ENCODE data around the gene TSSK6. TPM values are rescaled to one million over a fixed set of nuclear protein-coding genes. Genes with fewer than 3 reads are reported as not detected.

Gene TSSK6
- total RNA-seq, 1 donor from 2014 or later: 3.3 TPM

DNA sequence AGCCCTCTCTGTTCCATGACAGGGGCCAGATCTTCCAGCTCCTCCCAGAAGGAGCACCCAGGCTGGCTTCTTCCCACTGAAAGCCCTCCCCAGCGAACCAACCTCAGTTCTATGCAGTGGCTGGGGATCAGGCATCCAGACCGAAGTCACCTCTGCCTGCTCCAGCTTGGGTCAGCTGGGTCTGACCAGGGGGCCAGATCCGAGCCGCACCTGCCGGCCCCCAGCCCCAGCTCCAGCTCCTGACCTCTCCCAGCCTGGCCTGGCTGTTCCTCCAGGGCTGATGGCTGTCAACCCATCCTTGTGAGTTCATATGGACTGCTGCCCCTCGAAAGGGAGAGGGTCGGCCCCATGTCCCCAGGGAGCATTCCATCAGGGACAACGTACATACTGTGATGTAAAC is 8.0 kb downstream of the TSSK6 start:
- intact Hi-C loops (cut with micrococcal nuclease): no loop called here

GRCh38 chr19:19506592-19506991 is 8.8 kb downstream of the TSSK6 start:
- intact Hi-C loops (cut with micrococcal nuclease): no loop called here

GRCh38 chr19:19505669-19506326 is 9.6 kb downstream of the TSSK6 start:
- intact Hi-C loops (cut with micrococcal nuclease): no loop called here

DNA sequence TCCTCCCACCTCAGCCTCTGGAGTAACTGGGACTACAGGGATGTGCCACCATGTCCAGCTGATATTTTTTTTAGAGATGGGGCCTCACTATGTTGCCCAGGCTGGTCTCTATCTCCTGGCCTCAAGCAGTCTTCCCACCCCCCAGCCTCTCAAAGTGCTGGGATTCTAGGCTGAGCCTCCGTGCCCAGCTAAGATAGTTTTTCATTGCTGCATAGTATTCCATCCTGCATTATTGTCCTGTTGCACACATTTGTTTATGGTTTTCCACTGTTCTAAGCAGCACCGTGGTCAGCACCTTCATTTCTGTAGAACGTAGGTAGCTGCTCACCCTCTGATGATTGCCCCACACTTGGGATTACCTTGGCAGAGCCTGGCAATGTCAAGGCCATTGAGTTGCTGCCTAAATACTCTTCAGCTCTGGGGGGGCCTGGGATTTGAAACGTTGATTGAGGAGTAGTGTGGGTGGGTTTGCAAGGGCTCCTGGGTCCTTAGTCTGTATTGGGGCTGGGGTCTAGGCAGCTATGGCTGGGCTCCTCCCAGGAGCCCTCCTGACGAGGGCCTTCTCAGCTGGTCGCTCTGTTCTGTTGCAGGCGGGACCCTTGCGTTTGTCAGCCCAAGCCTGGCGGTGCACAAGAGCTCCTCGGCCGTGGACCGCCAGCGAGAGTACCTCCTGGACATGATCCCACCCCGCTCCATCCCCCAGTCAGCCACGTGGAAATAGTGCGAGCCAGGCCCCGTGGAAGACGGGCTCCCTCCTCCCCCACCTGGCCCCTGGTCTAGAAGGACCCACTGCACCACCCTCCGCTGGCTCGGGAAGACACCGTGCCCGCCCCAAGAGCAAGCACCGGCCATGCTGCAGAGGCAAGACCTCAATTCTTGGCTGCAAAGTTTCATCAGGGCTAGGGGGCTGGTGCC is 10.3 kb downstream of the TSSK6 start:
- intact Hi-C loops (cut with micrococcal nuclease): no loop called here

- intact Hi-C loops (cut with micrococcal nuclease): no loop called here
These were observed 12.3 kb downstream of the TSSK6 start for GRCh38 chr19:19502808-19503602.

DNA sequence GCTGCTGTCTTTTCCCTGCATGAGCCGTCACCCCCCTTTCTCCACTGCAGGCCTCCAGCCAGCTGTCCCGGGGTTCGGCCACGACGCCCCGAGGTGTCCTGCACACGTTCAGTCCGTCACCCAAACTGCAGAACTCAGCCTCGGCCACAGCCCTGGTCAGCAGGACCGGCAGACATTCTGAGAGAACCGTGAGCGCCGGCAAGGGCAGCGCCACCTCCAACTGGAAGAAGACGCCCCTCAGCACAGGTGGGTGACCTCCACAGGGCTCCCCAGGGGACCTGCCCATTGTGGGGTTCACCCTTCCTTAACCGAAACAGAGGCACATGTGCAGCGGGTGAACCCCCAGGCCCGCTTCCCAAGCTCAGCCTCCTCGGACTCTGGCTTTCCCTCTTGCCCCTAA is 13.1 kb downstream of the TSSK6 start:
- intact Hi-C loops (cut with micrococcal nuclease): no loop called here

DNA sequence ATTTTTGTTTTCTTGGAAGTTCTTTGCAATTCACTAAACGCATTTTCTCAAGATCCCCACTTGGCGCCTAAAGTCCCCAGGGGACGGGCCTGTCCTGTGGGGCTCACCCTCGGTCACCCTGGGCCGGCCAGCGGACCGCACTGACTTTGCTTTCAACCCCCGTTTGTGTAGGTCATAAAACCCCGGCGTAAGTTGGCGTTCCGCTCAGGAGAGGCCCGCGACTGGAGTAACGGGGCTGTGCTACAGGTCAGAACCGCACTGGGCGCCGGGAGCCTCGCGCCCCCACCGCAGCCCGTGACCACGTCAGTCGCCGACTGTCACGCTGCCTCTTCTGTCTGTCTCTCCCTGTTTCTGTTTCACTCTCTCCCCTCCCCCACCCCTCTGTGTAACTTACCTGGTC is 13.6 kb downstream of the TSSK6 start:
- intact Hi-C loops (cut with micrococcal nuclease): no loop called here

DNA sequence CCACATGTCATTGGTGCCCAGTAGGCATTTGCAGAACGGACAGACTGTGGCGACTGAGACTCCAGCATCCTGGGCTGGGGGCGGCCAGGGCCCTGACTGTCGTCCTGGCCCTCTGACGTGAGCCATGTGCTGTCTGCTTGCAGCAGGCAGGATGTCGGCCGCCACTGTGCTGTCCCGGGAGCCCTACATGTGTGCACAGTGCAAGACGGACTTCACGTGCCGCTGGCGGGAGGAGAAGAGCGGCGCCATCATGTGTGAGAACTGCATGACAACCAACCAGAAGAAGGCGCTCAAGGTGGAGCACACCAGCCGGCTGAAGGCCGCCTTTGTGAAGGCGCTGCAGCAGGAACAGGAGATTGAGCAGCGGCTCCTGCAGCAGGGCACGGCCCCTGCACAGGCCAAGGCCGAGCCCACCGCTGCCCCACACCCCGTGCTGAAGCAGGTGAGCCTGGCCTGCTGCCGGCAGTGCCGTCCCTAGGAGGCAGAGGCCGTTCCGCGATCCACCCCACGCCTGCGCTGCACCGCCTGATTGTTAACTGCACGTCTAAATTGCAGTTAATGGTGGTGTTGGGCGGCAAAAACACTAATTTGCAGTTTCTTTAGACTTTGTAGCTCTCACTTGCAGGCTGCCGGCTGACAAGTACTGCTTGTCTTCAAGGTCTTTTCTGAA is 14.2 kb downstream of the TSSK6 start:
- intact Hi-C loops (cut with micrococcal nuclease): no loop called here

DNA sequence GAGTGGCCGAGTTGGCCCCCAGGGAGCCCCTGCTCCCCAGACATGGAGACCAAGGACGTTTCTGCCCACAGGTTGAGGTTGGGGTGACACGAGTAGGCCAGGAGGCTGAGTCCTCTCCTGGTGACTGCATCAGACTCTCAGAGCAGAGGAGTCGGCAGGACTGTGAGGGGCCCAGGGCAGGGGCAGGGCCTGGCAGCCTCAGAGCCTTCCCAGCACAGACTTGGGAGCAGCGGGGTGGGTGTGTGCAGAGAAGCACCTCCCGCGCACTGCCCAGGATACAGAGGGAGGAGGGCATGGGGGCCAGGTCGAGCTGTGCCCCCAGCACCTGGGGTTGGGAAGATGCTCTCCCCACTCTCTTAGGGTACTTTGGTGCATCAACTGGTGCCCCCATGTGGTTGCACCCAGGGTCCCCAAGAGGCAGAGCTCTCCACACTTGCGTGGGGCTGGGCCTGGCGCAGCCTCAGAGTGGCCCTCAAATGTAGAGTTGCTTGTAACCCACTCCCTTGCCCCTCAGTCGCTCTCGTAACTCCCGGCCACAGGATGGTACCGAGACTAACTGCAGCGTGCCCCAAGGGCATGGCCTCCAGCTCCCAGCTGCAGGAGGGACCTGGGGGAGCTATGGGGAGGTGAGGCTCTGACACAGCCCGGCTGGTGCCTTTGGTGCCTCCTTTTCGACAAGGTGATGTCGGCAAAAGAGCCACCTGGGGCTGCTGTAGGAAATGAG is 15.9 kb downstream of the TSSK6 start:
- intact Hi-C loops (cut with micrococcal nuclease): no loop called here

DNA sequence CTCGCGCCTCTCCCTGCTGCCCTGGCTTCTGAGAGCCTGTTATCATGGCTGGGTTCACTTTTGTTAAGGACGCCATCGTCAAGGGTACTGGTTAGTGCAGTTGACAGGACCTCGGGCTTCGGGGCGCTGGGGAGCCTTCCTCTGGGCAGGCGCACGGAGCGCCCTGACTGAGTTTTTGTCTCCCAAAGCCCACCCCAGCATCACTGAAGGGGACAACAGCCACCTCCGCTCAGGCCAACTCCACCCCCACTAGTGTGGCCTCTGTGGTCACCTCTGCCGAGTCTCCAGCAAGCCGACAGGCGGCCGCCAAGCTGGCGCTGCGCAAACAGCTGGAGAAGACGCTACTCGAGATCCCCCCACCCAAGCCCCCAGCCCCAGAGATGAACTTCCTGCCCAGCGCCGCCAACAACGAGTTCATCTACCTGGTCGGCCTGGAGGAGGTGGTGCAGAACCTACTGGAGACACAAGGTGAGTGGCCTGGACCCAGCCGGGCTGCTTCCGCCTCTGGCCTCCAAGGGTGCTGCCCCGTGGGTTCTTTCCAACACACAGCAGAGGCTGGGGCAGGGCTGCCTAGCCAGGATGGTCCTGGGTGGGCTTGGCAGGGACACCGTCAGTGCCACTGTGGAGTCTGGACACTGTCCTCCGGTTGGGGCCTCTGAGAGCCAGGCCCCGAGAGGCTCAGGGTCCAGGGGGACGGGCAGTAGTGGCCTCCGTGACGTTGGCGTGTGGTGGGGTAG is 16.9 kb downstream of the TSSK6 start:
- intact Hi-C loops (cut with micrococcal nuclease): no loop called here

DNA sequence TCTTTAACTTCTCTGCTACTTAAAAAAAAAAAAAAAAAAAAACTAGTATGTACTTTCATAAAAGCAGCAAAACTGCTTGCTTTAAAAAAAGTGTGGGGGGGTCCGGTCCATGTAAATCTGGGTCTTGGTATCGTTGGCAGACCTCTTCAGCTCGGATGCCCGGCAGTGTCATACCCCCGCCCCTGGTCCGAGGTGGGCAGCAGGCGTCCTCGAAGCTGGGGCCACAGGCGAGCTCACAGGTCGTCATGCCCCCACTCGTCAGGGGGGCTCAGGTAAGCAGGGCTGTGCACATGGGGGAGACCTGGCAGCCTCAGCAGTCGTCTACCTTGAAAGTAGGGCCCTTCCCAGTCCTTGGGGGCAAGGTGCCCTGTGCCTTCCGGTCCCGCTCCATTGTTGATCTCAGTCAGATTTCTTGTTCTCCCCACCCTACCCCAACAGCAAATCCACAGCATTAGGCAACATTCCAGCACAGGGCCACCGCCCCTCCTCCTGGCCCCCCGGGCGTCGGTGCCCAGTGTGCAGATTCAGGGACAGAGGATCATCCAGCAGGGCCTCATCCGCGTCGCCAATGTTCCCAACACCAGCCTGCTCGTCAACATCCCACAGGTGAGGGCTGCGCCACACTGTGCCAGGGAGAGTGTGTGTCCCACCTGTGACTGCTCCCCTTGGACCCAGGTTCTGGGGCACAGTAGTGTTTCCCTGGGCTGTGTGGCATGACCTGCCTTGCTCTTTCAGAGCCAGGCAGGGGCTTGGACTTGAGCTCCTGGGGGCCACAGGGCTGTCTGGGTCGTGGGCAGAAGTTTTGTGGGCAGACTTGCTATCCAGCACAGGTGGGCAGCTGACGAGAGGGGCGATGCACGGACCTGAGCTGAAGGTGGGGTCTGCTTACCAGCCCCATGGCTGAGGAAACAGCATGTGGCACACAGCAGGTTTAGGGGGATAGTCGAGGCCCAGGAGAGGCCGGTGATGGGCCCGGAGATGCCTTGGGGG is 19.4 kb downstream of the TSSK6 start:
- intact Hi-C loops (cut with micrococcal nuclease): no loop called here

- intact Hi-C loops (cut with micrococcal nuclease): no loop called here
These were observed 21.4 kb downstream of the TSSK6 start for GRCh38 chr19:19493841-19494546.

DNA sequence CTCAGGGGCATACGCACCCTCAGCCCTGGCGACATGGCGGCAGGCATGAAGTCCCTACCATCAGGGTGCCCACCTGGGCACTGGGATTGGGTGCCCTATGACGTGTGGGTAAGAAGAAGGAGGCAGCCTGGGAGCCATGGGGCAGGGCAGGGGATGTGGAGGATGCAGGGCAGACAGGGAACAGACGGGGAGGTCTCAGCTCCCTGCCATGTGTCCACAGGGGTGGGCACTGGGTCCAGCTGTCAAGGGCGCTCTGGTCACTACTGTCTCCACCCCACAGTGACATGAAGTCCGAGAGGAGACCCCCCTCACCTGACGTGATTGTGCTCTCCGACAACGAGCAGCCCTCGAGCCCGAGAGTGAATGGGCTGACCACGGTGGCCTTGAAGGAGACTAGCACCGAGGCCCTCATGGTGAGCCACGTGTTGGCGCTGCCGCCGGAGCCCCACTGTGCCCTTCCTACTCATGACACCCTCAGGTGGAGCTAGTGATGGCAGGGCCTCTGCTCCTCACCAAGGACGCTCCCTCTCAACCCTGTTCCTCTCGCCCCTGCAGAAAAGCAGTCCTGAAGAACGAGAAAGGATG is 23.2 kb downstream of the TSSK6 start:
- intact Hi-C loops (cut with micrococcal nuclease): no loop called here

GRCh38 chr19:19491321-19492025 is 23.9 kb downstream of the TSSK6 start:
- intact Hi-C loops (cut with micrococcal nuclease): no loop called here

- intact Hi-C loops (cut with micrococcal nuclease): loop anchor here (1.0 kb wide), 2 partner anchors 124 to 344 kb away; no protein-coding TSS in a partner anchor
These were observed 25.0 kb downstream of the TSSK6 start for GRCh38 chr19:19490214-19490968.

- intact Hi-C loops (cut with micrococcal nuclease): loop anchor here (1.0 kb wide), 8 partner anchors 26 to 344 kb away; partner anchors contain the start of genes BORCS8, GATAD2A, MAU2 and NDUFA13
These were observed 25.5 kb downstream of the TSSK6 start for GRCh38 chr19:19489804-19490204.
